ENCODE measurements around the gene ZBTB5. TPM values are rescaled to one million over a fixed set of nuclear protein-coding genes. Genes with fewer than 3 reads are reported as not detected.

The ZBTB5 gene
- total and polyA plus RNA-seq, 2 of the 13 experiments (the other 11 are each of a cell fraction or from before 2014, with no cell fraction given): 12.5 to 20.5 TPM

GRCh38 chr9:37415011-37415719 is 50.1 kb downstream of the ZBTB5 start (continued):
- TF ChIP-seq CEBPG (CRISPR knock-in tag; IDR thresholded peaks at IDR 0.05) (0 out of 2 replicates have a peak, but pooled peaks have one; percentile 21), ZFP36L2 (CRISPR knock-in tag; IDR thresholded peaks at IDR 0.05) (no peak), ERF (CRISPR knock-in tag; IDR thresholded peaks at IDR 0.05) (peak; percentile 42; the same call in 1 of the 2 replicates), FOXA1 (IDR thresholded peaks at IDR 0.05) (no peak), FOXA1 (CRISPR knock-in tag; IDR thresholded peaks at IDR 0.05) (peak; percentile 51; the same call in 1 of the 2 replicates), MYC (CRISPR knock-in tag; IDR thresholded peaks at IDR 0.05; ENCODE audit: borderline replicate concordance) (peak; percentile 23; the same call in 1 of the 2 replicates), ZNF644 (CRISPR knock-in tag; IDR thresholded peaks at IDR 0.05; ENCODE audit: low read depth) (peak; percentile 72; the same call in 1 of the 2 replicates), HOXA3 (CRISPR knock-in tag; IDR thresholded peaks at IDR 0.05) (peak; percentile 37; the same call in 1 of the 2 replicates), ADNP (CRISPR knock-in tag; IDR thresholded peaks at IDR 0.05) (0 out of 2 replicates have a peak, but pooled peaks have one; percentile 70), ZFX (CRISPR knock-in tag; IDR thresholded peaks at IDR 0.05; ENCODE audit: low read depth) (peak; percentile 65), ZNF570 (CRISPR knock-in tag; IDR thresholded peaks at IDR 0.05; ENCODE audit: borderline replicate concordance) (no peak), ZBTB38 (CRISPR knock-in tag; IDR thresholded peaks at IDR 0.05) (0 out of 2 replicates have a peak, but pooled peaks have one; percentile 27), KLF15 (CRISPR knock-in tag; IDR thresholded peaks at IDR 0.05; ENCODE audit: borderline replicate concordance) (no peak), MAX (IDR thresholded peaks at IDR 0.05) (0 out of 2 replicates have a peak, but pooled peaks have one; percentile 11), ZNF543 (CRISPR knock-in tag; IDR thresholded peaks at IDR 0.05) (no peak), BORCS8-MEF2B (CRISPR knock-in tag; IDR thresholded peaks at IDR 0.05) (no peak)
- TF ChIP-seq, protein P1, sequence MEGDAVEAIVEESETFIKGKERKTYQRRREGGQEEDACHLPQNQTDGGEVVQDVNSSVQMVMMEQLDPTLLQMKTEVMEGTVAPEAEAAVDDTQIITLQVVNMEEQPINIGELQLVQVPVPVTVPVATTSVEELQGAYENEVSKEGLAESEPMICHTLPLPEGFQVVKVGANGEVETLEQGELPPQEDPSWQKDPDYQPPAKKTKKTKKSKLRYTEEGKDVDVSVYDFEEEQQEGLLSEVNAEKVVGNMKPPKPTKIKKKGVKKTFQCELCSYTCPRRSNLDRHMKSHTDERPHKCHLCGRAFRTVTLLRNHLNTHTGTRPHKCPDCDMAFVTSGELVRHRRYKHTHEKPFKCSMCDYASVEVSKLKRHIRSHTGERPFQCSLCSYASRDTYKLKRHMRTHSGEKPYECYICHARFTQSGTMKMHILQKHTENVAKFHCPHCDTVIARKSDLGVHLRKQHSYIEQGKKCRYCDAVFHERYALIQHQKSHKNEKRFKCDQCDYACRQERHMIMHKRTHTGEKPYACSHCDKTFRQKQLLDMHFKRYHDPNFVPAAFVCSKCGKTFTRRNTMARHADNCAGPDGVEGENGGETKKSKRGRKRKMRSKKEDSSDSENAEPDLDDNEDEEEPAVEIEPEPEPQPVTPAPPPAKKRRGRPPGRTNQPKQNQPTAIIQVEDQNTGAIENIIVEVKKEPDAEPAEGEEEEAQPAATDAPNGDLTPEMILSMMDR (CRISPR knock-in tag; IDR thresholded peaks at IDR 0.05): peak; percentile 90
- TF ChIP-seq, protein P2, sequence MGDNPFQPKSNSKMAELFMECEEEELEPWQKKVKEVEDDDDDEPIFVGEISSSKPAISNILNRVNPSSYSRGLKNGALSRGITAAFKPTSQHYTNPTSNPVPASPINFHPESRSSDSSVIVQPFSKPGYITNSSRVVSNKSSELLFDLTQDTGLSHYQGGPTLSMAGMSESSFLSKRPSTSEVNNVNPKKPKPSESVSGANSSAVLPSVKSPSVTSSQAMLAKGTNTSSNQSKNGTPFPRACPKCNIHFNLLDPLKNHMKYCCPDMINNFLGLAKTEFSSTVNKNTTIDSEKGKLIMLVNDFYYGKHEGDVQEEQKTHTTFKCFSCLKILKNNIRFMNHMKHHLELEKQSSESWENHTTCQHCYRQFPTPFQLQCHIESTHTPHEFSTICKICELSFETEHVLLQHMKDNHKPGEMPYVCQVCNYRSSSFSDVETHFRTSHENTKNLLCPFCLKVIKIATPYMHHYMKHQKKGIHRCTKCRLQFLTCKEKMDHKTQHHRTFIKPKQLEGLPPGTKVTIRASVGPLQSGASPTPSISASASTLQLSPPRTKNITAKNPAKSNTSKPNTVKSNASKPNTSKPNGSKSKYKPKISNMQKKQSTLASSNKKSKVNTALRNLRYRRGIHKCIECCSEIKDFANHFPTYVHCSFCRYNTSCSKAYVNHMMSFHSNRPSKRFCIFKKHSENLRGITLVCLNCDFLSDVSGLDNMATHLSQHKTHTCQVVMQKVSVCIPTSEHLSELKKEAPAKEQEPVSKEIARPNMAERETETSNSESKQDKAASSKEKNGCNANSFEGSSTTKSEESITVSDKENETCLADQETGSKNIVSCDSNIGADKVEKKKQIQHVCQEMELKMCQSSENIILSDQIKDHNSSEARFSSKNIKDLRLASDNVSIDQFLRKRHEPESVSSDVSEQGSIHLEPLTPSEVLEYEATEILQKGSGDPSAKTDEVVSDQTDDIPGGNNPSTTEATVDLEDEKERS (CRISPR knock-in tag; IDR thresholded peaks at IDR 0.05): peak; percentile 72; the same call in 1 of the 2 replicates

Data from HepG2 (cell line).